ENCODE measurements around the gene CGREF1. TPM values are rescaled to one million over a fixed set of nuclear protein-coding genes. Genes with fewer than 3 reads are reported as not detected.
"Not testable (repeated sequence)": the region's sequence is repeated elsewhere in the genome, so short reads cannot be mapped to it uniquely, and the experiment has no call there.

CGREF1 gene
- total RNA-seq, 1 donor from 2014 or later: 2.9 TPM

- intact Hi-C loops (cut with micrococcal nuclease): no loop called here
Observed at GRCh38 chr2:27138111-27138510, 19.2 kb upstream of the CGREF1 start.

GRCh38 chr2:27137322-27137935 is 18.5 kb upstream of the CGREF1 start:
- intact Hi-C loops (cut with micrococcal nuclease): no loop called here

GRCh38 chr2:27136751-27137150 is 17.8 kb upstream of the CGREF1 start:
- intact Hi-C loops (cut with micrococcal nuclease): no loop called here

- intact Hi-C loops (cut with micrococcal nuclease): loop anchor here (2.0 kb wide), 1 partner anchor 55 kb away; no protein-coding TSS in a partner anchor
Observed at GRCh38 chr2:27135478-27135955, 16.6 kb upstream of the CGREF1 start.

- intact Hi-C loops (cut with micrococcal nuclease): loop anchor here (1.0 to 2.0 kb wide), 5 partner anchors 12 to 274 kb away; partner anchors contain the start of genes ABHD1, AGBL5, ATRAID and PPM1G
Observed at GRCh38 chr2:27134781-27135477, 16.0 kb upstream of the CGREF1 start.

GRCh38 chr2:27133905-27134780 is 15.2 kb upstream of the CGREF1 start, which contains the start of gene PREB:
Gene PREB, minus strand, starts transcription at chr2:27134636. Its CDS starts 215 bp downstream, at chr2:27134421.
- intact Hi-C loops (cut with micrococcal nuclease): loop anchor here (1.0 to 2.0 kb wide), 5 partner anchors 11 to 275 kb away; partner anchors contain the start of genes ABHD1, AGBL5, ATRAID and PPM1G

- intact Hi-C loops (cut with micrococcal nuclease): no loop called here
Observed at GRCh38 chr2:27133195-27133875, 14.4 kb upstream of the CGREF1 start.

- intact Hi-C loops (cut with micrococcal nuclease): no loop called here
Observed at GRCh38 chr2:27131429-27131828, 12.5 kb upstream of the CGREF1 start.

- intact Hi-C loops (cut with micrococcal nuclease): no loop called here
Observed at GRCh38 chr2:27130396-27130795, 11.5 kb upstream of the CGREF1 start.

GRCh38 chr2:27128668-27129571 is 10.0 kb upstream of the CGREF1 start:
- intact Hi-C loops (cut with micrococcal nuclease): no loop called here

- intact Hi-C loops (cut with micrococcal nuclease): no loop called here
Observed at GRCh38 chr2:27127883-27128667, 9.1 kb upstream of the CGREF1 start.

- intact Hi-C loops (cut with micrococcal nuclease): no loop called here
Observed at GRCh38 chr2:27126252-27126710, 7.4 kb upstream of the CGREF1 start.

GRCh38 chr2:27125104-27125503 is 6.2 kb upstream of the CGREF1 start:
- intact Hi-C loops (cut with micrococcal nuclease): no loop called here

GRCh38 chr2:27123302-27124150 is 4.6 kb upstream of the CGREF1 start, which contains the start of gene ABHD1:
Gene ABHD1, plus strand, starts transcription at chr2:27123815. Its CDS starts 134 bp downstream, at chr2:27123949.
- intact Hi-C loops (cut with micrococcal nuclease): loop anchor here (1.0 kb wide), 1 partner anchor 11 kb away; the partner anchor contains the start of gene PREB

GRCh38 chr2:27122791-27123190 is 3.9 kb upstream of the CGREF1 start:
- intact Hi-C loops (cut with micrococcal nuclease): loop anchor here (1.0 kb wide), 1 partner anchor 12 kb away; the partner anchor contains the start of gene PREB

- intact Hi-C loops (cut with micrococcal nuclease): no loop called here
Observed at GRCh38 chr2:27121906-27122305, 3.0 kb upstream of the CGREF1 start.

GRCh38 chr2:27119330-27119670 is 372 bp upstream of the CGREF1 start:
- intact Hi-C loops (cut with micrococcal nuclease): not testable (repeated sequence)

GRCh38 chr2:27117995-27118524 is 868 bp downstream of the CGREF1 start:
- intact Hi-C loops (cut with micrococcal nuclease): no loop called here

Measured in T-helper 2 cell treated with Interferon-gamma antibody and Interleukin-4, amounts not matched to agents 100 ng/mL and 5 ng/mL, for 36 hours (primary cell).